ENCODE data around the gene CDKAL1.

The CDKAL1 gene

GRCh38 chr6:21265034-21265729 is 730.9 kb downstream of the CDKAL1 start:
- no peak for DNase-seq (ENCODE audit: low spot score)
- in situ Hi-C loops (cut with MboI; ENCODE audit: low sequenced_read_pairs, unreplicated experiment) = no loop called here
- TF ChIP-seq CTCF (IDR thresholded peaks at IDR 0.05; ENCODE audit: borderline replicate concordance, control extremely low read depth, extremely low read depth, insufficient read depth, missing control alignments) = no peak

- TF ChIP-seq CTCF (IDR thresholded peaks at IDR 0.05; ENCODE audit: borderline replicate concordance, control extremely low read depth, extremely low read depth, insufficient read depth, missing control alignments) = no peak
- in situ Hi-C loops (cut with MboI; ENCODE audit: low sequenced_read_pairs, unreplicated experiment) = no loop called here
- no peak for DNase-seq (ENCODE audit: low spot score)
Observed at GRCh38 chr6:21265730-21266044, 731.4 kb downstream of the CDKAL1 start.

GRCh38 chr6:21270636-21271201 is 736.5 kb downstream of the CDKAL1 start:
- DNase-seq (ENCODE audit: low spot score) = no peak
- no peak for TF ChIP-seq CTCF (IDR thresholded peaks at IDR 0.05; ENCODE audit: borderline replicate concordance, control extremely low read depth, extremely low read depth, insufficient read depth, missing control alignments)
- in situ Hi-C loops (cut with MboI; ENCODE audit: low sequenced_read_pairs, unreplicated experiment) = no loop called here

- DNase-seq (ENCODE audit: low spot score) = no peak
- in situ Hi-C loops (cut with MboI; ENCODE audit: low sequenced_read_pairs, unreplicated experiment) = no loop called here
- no peak for TF ChIP-seq CTCF (IDR thresholded peaks at IDR 0.05; ENCODE audit: borderline replicate concordance, control extremely low read depth, extremely low read depth, insufficient read depth, missing control alignments)
Observed at GRCh38 chr6:21271428-21272155, 737.3 kb downstream of the CDKAL1 start.

GRCh38 chr6:21273451-21273850 is 739.2 kb downstream of the CDKAL1 start:
- TF ChIP-seq CTCF (IDR thresholded peaks at IDR 0.05; ENCODE audit: borderline replicate concordance, control extremely low read depth, extremely low read depth, insufficient read depth, missing control alignments) = no peak
- in situ Hi-C loops (cut with MboI; ENCODE audit: low sequenced_read_pairs, unreplicated experiment) = no loop called here
- DNase-seq (ENCODE audit: low spot score) = no peak

- TF ChIP-seq CTCF (IDR thresholded peaks at IDR 0.05; ENCODE audit: borderline replicate concordance, control extremely low read depth, extremely low read depth, insufficient read depth, missing control alignments) = no peak
- no peak for DNase-seq (ENCODE audit: low spot score)
- in situ Hi-C loops (cut with MboI; ENCODE audit: low sequenced_read_pairs, unreplicated experiment) = no loop called here
Observed at GRCh38 chr6:21274851-21275250, 740.6 kb downstream of the CDKAL1 start.
